Measurements from ENCODE around the gene SCFD2. TPM values are rescaled to one million over a fixed set of nuclear protein-coding genes. Genes with fewer than 3 reads are reported as not detected.

Gene SCFD2
- polyA plus RNA-seq, 1 of the 3 experiments (the other 2 are of a cell fraction), result 14.1 TPM

DNA sequence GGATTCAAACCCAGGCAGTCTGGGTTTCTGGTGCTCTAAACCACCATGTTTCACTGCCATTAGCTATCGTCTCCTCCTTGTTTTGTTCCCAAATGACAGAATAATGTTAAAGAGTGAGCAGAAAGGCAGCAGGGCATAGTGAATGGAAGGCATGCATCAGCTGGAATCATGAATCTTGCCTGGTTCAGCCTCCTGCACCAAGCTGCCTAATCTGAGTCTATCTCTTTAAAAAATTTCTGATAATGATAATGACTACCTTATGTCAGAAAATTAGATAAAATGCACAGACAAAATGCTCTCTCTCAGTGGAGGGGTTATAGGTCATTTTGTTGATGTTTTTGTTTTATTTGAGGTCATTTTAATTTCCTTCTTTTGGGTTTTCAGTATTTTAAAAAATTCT, 316.3 kb downstream of the SCFD2 start:
- peaks cover 7 to 42% of the 10 kb centered on the region in 2 experiments; a peak in 3 of 4 replicates for H3K4me1 ChIP-seq (ENCODE audit: control insufficient read depth in 1 of 2, insufficient read depth in 2 of 2, low read depth in 1 of 2, low read length in 1 of 2)
- DNase-seq, result peak; percentile 34
- TF ChIP-seq, protein P1, sequence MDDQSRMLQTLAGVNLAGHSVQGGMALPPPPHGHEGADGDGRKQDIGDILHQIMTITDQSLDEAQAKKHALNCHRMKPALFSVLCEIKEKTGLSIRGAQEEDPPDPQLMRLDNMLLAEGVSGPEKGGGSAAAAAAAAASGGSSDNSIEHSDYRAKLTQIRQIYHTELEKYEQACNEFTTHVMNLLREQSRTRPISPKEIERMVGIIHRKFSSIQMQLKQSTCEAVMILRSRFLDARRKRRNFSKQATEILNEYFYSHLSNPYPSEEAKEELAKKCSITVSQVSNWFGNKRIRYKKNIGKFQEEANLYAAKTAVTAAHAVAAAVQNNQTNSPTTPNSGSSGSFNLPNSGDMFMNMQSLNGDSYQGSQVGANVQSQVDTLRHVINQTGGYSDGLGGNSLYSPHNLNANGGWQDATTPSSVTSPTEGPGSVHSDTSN (IDR thresholded peaks at IDR 0.05), result no peak
- TF ChIP-seq RCOR1 (IDR thresholded peaks at IDR 0.05; ENCODE audit: low read length) (peak; percentile 81; the same call in 1 of the 2 replicates), GATA2 (CRISPR knock-in tag; IDR thresholded peaks at IDR 0.05) (peak; percentile 86), TCF12 (IDR thresholded peaks at IDR 0.05) (peak; percentile 38; the same call in 1 of the 2 replicates), RXRA (IDR thresholded peaks at IDR 0.05; ENCODE audit: borderline replicate concordance, low read depth) (no peak), RAD21 (IDR thresholded peaks at IDR 0.05; ENCODE audit: low read length) (peak; percentile 55), CHD2 (IDR thresholded peaks at IDR 0.05; ENCODE audit: low read length, partially characterized antibody) (peak; percentile 68), EP300 (IDR thresholded peaks at IDR 0.05; ENCODE audit: borderline replicate concordance in 1 of 2, low read depth in 1 of 2, low read length in 1 of 2) (peak in 1 of 2 experiments; percentile 98; a peak in 2 of 4 replicates), YY1 (IDR thresholded peaks at IDR 0.05; ENCODE audit: low read depth) (no peak), FOXJ3 (CRISPR knock-in tag; IDR thresholded peaks at IDR 0.05) (peak; percentile 38; the same call in 1 of the 2 replicates), MXI1 (IDR thresholded peaks at IDR 0.05; ENCODE audit: low read depth, low read length) (peak; percentile 47; the same call in 1 of the 2 replicates)
- TF ChIP-seq, protein P2, sequence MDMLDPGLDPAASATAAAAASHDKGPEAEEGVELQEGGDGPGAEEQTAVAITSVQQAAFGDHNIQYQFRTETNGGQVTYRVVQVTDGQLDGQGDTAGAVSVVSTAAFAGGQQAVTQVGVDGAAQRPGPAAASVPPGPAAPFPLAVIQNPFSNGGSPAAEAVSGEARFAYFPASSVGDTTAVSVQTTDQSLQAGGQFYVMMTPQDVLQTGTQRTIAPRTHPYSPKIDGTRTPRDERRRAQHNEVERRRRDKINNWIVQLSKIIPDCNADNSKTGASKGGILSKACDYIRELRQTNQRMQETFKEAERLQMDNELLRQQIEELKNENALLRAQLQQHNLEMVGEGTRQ (IDR thresholded peaks at IDR 0.05; ENCODE audit: borderline replicate concordance, low read depth, low read length), result no peak
- 92% methylated on average over 1 of the region's 1 CpG for WGBS (ENCODE audit: low lambda C conversion rate)
- no peaks in the 10 kb centered on the region for H3F3A ChIP-seq (replicated peaks; ENCODE audit: insufficient read depth)
- H3K79me2 ChIP-seq (ENCODE audit: insufficient read depth), result no peaks in the 10 kb centered on the region
- H3K9ac ChIP-seq, result no peak overlapping the region
- H3K4me2 ChIP-seq, result no peak overlapping the region; the same call in 1 of the 2 replicates
- H3K9me2 ChIP-seq, result no peaks in the 10 kb centered on the region
- H3K27ac ChIP-seq (ENCODE audit: low read depth in 2 of 2, low read length in 1 of 2), result peak overlapping the region; percentile 48 to 100; a peak in 3 of 4 replicates
- no peaks in the 10 kb centered on the region for H3K9me3 ChIP-seq
- no peak overlapping the region for H3K4me3 ChIP-seq (ENCODE audit: low read depth in 2 of 2, low read length in 1 of 2)
- H3K36me3 ChIP-seq (replicated peaks in 1 of 2; ENCODE audit: control insufficient read depth in 1 of 2, insufficient read depth in 2 of 2, low read length in 1 of 2), result no peaks in the 10 kb centered on the region
- no peaks in the 10 kb centered on the region for H4K20me1 ChIP-seq (ENCODE audit: insufficient read depth)
- H3K27me3 ChIP-seq (ENCODE audit: insufficient read depth), result no peaks in the 10 kb centered on the region
- H2AFZ ChIP-seq (ENCODE audit: low read depth), result no peak overlapping the region
- ChIA-PET CTCF (interaction anchor here (0.6 to 10.1 kb wide), 9 partner anchors 10 to 1184 kb away, joined by 3 to 108 read pairs (median 4); no protein-coding TSS in a partner anchor), POLR2A (interaction anchor here (0.9 to 2.1 kb wide), 11 partner anchors 24 to 1182 kb away, joined by 3 to 20 read pairs (median 9); partner anchors contain the start of gene PDGFRA)

DNA sequence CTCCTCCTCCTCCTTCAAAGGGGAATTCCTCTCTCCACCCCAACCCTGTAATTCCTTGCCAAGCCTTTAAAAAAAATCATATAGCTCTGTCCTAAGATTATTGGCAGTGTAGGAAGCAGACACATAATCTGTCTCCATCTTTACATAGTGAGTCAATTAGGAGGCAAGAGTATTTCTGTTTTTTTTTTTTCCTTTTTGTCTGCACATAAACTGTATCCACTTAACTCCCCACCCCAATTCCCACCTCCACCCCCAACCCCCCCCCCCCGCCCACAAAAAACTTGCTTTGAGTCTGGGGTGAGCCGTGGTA, 321.3 kb downstream of the SCFD2 start:
- peaks cover 5 to 36% of the 10 kb centered on the region in 2 experiments; a peak in 3 of 4 replicates for H3K4me1 ChIP-seq (ENCODE audit: control insufficient read depth in 1 of 2, insufficient read depth in 2 of 2, low read depth in 1 of 2, low read length in 1 of 2)
- H3K27ac ChIP-seq (ENCODE audit: low read depth in 2 of 2, low read length in 1 of 2), result peak overlapping the region in 1 of 2 experiments; percentile 97; a peak in 2 of 4 replicates
- ChIA-PET CTCF (interaction anchor here (1.1 to 10.1 kb wide), 3 partner anchors 30 to 1188 kb away, joined by 3 to 108 read pairs (median 4); no protein-coding TSS in a partner anchor), POLR2A (interaction anchor here (0.6 to 0.9 kb wide), 5 partner anchors 11 to 659 kb away, joined by 3 read pairs; no protein-coding TSS in a partner anchor)
- no peak overlapping the region for H3K9ac ChIP-seq
- TF ChIP-seq POLR2AphosphoS5 (IDR thresholded peaks at IDR 0.05; ENCODE audit: low read depth, low read length), result no peak
- no peak for TF ChIP-seq YY1 (IDR thresholded peaks at IDR 0.05; ENCODE audit: low read depth)
- TF ChIP-seq, protein P3, sequence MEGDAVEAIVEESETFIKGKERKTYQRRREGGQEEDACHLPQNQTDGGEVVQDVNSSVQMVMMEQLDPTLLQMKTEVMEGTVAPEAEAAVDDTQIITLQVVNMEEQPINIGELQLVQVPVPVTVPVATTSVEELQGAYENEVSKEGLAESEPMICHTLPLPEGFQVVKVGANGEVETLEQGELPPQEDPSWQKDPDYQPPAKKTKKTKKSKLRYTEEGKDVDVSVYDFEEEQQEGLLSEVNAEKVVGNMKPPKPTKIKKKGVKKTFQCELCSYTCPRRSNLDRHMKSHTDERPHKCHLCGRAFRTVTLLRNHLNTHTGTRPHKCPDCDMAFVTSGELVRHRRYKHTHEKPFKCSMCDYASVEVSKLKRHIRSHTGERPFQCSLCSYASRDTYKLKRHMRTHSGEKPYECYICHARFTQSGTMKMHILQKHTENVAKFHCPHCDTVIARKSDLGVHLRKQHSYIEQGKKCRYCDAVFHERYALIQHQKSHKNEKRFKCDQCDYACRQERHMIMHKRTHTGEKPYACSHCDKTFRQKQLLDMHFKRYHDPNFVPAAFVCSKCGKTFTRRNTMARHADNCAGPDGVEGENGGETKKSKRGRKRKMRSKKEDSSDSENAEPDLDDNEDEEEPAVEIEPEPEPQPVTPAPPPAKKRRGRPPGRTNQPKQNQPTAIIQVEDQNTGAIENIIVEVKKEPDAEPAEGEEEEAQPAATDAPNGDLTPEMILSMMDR (IDR thresholded peaks at IDR 0.05), result no peak
- no peak for TF ChIP-seq RAD21 (IDR thresholded peaks at IDR 0.05; ENCODE audit: low read length)
- TF ChIP-seq, protein P4, sequence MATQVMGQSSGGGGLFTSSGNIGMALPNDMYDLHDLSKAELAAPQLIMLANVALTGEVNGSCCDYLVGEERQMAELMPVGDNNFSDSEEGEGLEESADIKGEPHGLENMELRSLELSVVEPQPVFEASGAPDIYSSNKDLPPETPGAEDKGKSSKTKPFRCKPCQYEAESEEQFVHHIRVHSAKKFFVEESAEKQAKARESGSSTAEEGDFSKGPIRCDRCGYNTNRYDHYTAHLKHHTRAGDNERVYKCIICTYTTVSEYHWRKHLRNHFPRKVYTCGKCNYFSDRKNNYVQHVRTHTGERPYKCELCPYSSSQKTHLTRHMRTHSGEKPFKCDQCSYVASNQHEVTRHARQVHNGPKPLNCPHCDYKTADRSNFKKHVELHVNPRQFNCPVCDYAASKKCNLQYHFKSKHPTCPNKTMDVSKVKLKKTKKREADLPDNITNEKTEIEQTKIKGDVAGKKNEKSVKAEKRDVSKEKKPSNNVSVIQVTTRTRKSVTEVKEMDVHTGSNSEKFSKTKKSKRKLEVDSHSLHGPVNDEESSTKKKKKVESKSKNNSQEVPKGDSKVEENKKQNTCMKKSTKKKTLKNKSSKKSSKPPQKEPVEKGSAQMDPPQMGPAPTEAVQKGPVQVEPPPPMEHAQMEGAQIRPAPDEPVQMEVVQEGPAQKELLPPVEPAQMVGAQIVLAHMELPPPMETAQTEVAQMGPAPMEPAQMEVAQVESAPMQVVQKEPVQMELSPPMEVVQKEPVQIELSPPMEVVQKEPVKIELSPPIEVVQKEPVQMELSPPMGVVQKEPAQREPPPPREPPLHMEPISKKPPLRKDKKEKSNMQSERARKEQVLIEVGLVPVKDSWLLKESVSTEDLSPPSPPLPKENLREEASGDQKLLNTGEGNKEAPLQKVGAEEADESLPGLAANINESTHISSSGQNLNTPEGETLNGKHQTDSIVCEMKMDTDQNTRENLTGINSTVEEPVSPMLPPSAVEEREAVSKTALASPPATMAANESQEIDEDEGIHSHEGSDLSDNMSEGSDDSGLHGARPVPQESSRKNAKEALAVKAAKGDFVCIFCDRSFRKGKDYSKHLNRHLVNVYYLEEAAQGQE (IDR thresholded peaks at IDR 0.05; ENCODE audit: low read depth, low read length), result no peak
- no peak for TF ChIP-seq CHD2 (IDR thresholded peaks at IDR 0.05; ENCODE audit: low read length, partially characterized antibody)
- TF ChIP-seq EP300 (IDR thresholded peaks at IDR 0.05; ENCODE audit: borderline replicate concordance in 1 of 2, low read depth in 1 of 2, low read length in 1 of 2), result peak in 1 of 2 experiments; percentile 51; a peak in 1 of 4 replicates
- H3K9me3 ChIP-seq, result no peaks in the 10 kb centered on the region
- WGBS (ENCODE audit: low lambda C conversion rate), result 58% methylated on average over 2 of the region's 2 CpGs
- DNase-seq, result no peak
- H3K9me2 ChIP-seq, result no peaks in the 10 kb centered on the region
- no peak overlapping the region for H3K4me3 ChIP-seq (ENCODE audit: low read depth in 2 of 2, low read length in 1 of 2)
- no peaks in the 10 kb centered on the region for H3K36me3 ChIP-seq (replicated peaks in 1 of 2; ENCODE audit: control insufficient read depth in 1 of 2, insufficient read depth in 2 of 2, low read length in 1 of 2)
- no peak overlapping the region for H3K4me2 ChIP-seq
- H3F3A ChIP-seq (replicated peaks; ENCODE audit: insufficient read depth), result no peaks in the 10 kb centered on the region
- H3K27me3 ChIP-seq (ENCODE audit: insufficient read depth), result no peaks in the 10 kb centered on the region
- H4K20me1 ChIP-seq (ENCODE audit: insufficient read depth), result no peaks in the 10 kb centered on the region
- H2AFZ ChIP-seq (ENCODE audit: low read depth), result no peak overlapping the region
- H3K79me2 ChIP-seq (ENCODE audit: insufficient read depth), result no peaks in the 10 kb centered on the region
